Measurements from ENCODE around the gene C16orf46. TPM values are rescaled to one million over a fixed set of nuclear protein-coding genes. Genes with fewer than 3 reads are reported as not detected.
"Not testable (repeated sequence)": the region's sequence is repeated elsewhere in the genome, so short reads cannot be mapped to it uniquely, and the experiment has no call there.

C16orf46 gene
- total RNA-seq, 4 donors from 2014 or later, result 1.9 TPM; not detected in 3

DNA sequence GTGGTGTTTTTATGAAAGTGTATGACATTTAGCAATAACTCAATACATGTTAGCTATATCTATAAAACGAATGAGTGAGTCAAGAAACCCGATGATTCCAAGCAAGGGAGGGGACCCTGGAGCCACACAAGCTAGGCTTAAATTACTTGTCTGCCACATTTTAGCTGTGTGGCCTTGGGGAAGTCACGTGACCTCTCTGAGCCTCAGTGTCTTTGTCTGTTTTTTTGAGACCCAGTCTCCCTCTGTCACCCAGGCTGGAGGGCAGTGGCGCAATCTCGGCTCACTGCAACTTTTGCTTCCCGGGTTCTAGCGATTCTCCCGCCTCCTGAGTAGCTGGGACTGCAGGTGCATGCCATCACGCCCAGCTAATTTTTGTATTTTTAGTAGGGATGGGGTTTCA is 39.2 kb upstream of the C16orf46 start:
- H3K9me3 ChIP-seq, result no peaks in the 10 kb centered on the region
- no peaks in the 10 kb centered on the region for H3K4me1 ChIP-seq
- no peak overlapping the region for H3K27ac ChIP-seq
- no peaks in the 10 kb centered on the region for H3K36me3 ChIP-seq
- DNase-seq, result no peak
- no peak overlapping the region for H3K4me3 ChIP-seq
- H3K27me3 ChIP-seq, result no peaks in the 10 kb centered on the region
- TF ChIP-seq, protein P1, sequence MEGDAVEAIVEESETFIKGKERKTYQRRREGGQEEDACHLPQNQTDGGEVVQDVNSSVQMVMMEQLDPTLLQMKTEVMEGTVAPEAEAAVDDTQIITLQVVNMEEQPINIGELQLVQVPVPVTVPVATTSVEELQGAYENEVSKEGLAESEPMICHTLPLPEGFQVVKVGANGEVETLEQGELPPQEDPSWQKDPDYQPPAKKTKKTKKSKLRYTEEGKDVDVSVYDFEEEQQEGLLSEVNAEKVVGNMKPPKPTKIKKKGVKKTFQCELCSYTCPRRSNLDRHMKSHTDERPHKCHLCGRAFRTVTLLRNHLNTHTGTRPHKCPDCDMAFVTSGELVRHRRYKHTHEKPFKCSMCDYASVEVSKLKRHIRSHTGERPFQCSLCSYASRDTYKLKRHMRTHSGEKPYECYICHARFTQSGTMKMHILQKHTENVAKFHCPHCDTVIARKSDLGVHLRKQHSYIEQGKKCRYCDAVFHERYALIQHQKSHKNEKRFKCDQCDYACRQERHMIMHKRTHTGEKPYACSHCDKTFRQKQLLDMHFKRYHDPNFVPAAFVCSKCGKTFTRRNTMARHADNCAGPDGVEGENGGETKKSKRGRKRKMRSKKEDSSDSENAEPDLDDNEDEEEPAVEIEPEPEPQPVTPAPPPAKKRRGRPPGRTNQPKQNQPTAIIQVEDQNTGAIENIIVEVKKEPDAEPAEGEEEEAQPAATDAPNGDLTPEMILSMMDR (IDR thresholded peaks at IDR 0.05), result no peak
- TF ChIP-seq POLR2A (IDR thresholded peaks at IDR 0.05), result no peak
- intact Hi-C loops (cut with DNase I; ENCODE audit: low total_unique reads), result no loop called here

DNA sequence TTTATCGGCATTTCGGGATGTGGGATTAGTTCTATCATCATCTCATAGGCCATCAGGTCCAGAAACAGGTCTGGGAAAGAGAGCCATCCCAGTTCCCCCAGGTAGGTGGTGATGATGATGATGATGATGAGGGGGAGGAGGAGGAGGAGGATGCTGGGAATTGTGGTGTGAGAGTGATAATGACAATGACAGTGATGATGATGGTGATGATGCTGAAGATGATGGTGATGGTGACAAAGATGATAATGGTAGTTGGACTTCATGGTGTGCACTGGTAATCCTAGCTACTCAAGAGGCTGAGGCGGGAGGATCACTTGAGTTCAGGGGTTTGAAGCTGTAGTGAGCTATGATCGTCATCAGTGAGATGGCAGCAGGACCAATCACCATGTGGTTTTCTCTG is 35.4 kb upstream of the C16orf46 start:
- Histone ChIP-seq H3K27ac (no peak overlapping the region), H3K4me1 (no peaks in the 10 kb centered on the region), H3K9me3 (no peaks in the 10 kb centered on the region), H3K36me3 (no peaks in the 10 kb centered on the region), H3K27me3 (no peaks in the 10 kb centered on the region), H3K4me3 (no peak overlapping the region)
- intact Hi-C loops (cut with DNase I; ENCODE audit: low total_unique reads), result no loop called here
- DNase-seq, result no peak
- TF ChIP-seq, protein P1 (IDR thresholded peaks at IDR 0.05), result no peak
- no peak for TF ChIP-seq POLR2A (IDR thresholded peaks at IDR 0.05)

DNA sequence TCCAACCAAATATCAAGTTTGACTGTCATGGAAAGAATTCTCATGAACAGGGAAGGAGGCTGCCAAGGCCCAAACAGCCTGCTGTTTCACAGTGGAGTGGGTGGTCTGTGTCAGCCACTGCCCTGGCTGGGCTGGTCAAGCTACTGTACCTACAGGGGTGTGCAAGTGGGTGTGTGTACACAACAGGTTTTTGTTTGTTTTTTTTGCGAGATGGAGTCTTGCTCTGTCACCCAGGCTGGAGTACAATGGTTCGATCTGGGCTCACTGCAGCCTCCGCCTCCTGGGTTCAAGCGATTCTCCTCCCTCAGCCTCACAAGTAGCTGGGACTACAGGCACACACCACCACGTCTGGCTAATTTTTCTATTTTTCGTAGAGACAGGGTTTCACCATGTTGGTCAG is 32.2 kb upstream of the C16orf46 start:
- intact Hi-C loops (cut with DNase I; ENCODE audit: low total_unique reads); H3K4me1 ChIP-seq; H3K27me3 ChIP-seq; DNase-seq; H3K4me3 ChIP-seq; H3K36me3 ChIP-seq; H3K9me3 ChIP-seq; H3K27ac ChIP-seq: not testable (repeated sequence)

DNA sequence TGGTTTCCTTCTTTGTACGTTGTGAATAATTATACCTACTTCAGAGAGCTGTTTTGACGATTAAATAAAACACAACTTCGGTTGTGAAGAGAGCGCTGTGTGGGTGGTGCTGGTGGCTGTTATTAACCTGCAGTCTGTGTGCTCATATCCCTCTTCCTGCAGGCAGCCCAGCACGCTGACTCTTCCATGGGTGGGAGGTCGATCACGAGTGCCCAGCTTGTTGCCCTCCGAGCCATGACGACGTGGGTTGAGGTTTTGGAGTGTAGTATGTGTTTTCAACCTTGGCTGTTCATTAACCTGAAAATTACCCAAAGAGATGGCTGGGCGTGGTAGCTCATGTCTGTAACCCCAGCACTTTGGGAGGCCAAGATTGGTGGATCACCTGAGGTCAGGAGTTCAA is 30.5 kb upstream of the C16orf46 start:
- no peak for TF ChIP-seq POLR2A (IDR thresholded peaks at IDR 0.05)
- Histone ChIP-seq H3K4me3 (no peak overlapping the region), H3K27ac (no peak overlapping the region), H3K4me1 (no peaks in the 10 kb centered on the region), H3K27me3 (no peaks in the 10 kb centered on the region), H3K9me3 (no peaks in the 10 kb centered on the region), H3K36me3 (no peaks in the 10 kb centered on the region)
- DNase-seq, result no peak
- intact Hi-C loops (cut with DNase I; ENCODE audit: low total_unique reads), result no loop called here

DNA sequence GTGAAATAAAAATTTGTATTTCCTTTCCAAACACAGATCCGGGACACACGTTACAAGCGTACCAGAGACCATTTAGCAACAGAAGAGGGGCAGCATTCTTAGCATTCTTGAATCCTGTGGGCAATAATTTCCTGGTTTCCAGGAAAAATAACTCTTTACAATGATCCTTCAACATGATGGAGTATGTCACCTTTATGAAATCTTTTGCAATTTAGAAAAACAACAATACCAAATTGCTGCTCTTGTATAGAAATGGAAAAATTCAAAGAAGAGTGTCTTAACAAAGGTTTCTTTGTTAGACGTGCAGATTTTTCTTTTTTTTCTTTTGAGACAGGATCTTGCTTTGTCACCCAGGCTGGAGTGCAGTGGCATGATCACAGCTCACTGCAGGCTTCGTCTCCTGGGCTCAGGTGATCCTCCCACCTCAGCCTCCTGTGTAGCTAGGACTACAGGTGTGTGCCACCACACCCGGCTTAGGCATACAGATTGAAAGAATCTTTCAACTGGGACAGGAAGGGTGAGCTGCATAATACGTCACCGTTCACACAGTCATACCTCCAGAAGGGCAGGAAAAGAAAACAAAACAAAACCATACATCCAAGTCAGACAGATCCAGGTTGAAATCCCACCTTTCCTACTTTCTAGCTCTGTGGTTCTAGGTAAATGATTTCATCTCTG is 29.9 kb upstream of the C16orf46 start:
- no peaks in the 10 kb centered on the region for H3K4me1 ChIP-seq
- H3K36me3 ChIP-seq, result no peaks in the 10 kb centered on the region
- no peak overlapping the region for H3K4me3 ChIP-seq
- intact Hi-C loops (cut with DNase I; ENCODE audit: low total_unique reads), result no loop called here
- H3K27me3 ChIP-seq, result no peaks in the 10 kb centered on the region
- no peak for DNase-seq
- TF ChIP-seq, protein P1 (IDR thresholded peaks at IDR 0.05), result no peak
- no peak for TF ChIP-seq POLR2A (IDR thresholded peaks at IDR 0.05)
- H3K9me3 ChIP-seq, result no peaks in the 10 kb centered on the region
- H3K27ac ChIP-seq, result no peak overlapping the region

DNA sequence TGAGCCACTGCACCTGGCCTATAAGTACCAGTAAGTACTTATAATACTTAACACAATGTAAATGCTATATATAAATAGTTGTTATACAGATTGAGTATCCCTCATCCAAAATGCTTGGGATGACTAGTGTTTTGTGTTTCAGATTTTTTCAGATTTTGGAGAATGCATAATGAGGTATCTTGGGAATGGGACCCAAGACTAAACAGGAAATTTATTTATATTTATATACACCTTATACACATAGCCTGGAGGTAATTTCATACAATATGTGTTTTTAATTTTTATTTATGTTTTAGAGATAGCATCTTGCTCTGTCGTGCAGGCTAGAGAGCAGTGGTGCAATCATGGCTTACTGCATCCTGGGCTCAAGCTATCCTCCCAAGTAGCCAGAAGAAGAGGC is 28.9 kb upstream of the C16orf46 start:
- Histone ChIP-seq H3K9me3 (no peaks in the 10 kb centered on the region), H3K36me3 (no peaks in the 10 kb centered on the region), H3K4me3 (no peak overlapping the region), H3K27ac (no peak overlapping the region), H3K4me1 (no peaks in the 10 kb centered on the region), H3K27me3 (no peaks in the 10 kb centered on the region)
- DNase-seq, result no peak
- no peak for TF ChIP-seq POLR2A (IDR thresholded peaks at IDR 0.05)
- TF ChIP-seq, protein P1 (IDR thresholded peaks at IDR 0.05), result no peak
- intact Hi-C loops (cut with DNase I; ENCODE audit: low total_unique reads), result no loop called here

Measured in uterus (tissue), 4 donors.